ENCODE measurements around the gene OR4D1. TPM values are rescaled to one million over a fixed set of nuclear protein-coding genes. Genes with fewer than 3 reads are reported as not detected.

The OR4D1 gene
- total and polyA plus RNA-seq, 2 experiments from 2014 or later: not detected

DNA sequence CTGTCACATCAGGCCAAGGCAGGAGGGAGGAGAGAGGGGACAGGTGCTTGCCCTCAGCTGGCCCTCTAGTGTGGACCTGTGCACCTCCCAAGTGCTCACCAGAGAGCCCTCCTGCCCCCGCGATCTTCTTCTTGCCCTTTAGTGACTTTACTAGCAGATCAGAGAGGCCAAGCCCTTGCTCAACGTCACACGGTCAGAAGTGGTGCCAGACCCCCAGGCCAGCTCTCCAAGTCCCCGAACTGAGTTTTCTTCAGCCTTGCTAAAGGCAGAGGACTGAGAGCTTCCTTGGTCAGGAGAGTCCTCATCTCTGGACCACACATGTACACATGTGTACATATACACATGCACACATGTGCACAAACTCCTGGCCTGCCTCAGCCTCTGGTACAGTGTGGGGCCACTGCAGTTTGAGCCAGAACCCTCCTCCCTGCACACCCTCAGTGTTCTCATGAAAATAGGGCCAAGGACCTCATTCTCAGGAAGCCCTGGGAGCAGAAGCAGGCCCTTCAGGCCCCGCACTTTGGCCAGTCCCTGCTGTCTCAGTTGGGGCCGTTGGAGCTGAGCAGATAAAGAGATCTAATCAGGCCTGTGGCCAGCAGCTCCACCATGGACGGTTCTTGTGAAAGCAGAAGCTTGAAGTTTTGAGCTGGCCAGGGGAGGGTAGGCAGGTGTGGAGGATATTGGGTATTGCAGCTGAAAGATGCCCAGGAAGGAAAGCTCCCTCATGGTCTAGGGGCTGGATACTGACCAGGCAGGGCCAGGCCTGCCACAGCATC lies 37.0 kb downstream of the OR4D1 start:
- H3K27ac ChIP-seq: no peak overlapping the region
- no peak overlapping the region for H2AFZ ChIP-seq
- TF ChIP-seq, protein P1, sequence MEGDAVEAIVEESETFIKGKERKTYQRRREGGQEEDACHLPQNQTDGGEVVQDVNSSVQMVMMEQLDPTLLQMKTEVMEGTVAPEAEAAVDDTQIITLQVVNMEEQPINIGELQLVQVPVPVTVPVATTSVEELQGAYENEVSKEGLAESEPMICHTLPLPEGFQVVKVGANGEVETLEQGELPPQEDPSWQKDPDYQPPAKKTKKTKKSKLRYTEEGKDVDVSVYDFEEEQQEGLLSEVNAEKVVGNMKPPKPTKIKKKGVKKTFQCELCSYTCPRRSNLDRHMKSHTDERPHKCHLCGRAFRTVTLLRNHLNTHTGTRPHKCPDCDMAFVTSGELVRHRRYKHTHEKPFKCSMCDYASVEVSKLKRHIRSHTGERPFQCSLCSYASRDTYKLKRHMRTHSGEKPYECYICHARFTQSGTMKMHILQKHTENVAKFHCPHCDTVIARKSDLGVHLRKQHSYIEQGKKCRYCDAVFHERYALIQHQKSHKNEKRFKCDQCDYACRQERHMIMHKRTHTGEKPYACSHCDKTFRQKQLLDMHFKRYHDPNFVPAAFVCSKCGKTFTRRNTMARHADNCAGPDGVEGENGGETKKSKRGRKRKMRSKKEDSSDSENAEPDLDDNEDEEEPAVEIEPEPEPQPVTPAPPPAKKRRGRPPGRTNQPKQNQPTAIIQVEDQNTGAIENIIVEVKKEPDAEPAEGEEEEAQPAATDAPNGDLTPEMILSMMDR (IDR thresholded peaks at IDR 0.05; ENCODE audit: poor library complexity): no peak
- TF ChIP-seq EZH2 (IDR thresholded peaks at IDR 0.05; ENCODE audit: borderline replicate concordance): no peak
- TF ChIP-seq EZH2phosphoT487 (IDR thresholded peaks at IDR 0.05; ENCODE audit: low read depth, severe bottlenecking, unreplicated experiment): no peak
- H3K4me1 ChIP-seq (ENCODE audit: insufficient read depth): no peaks in the 10 kb centered on the region
- no peaks in the 10 kb centered on the region for H4K20me1 ChIP-seq (ENCODE audit: insufficient read depth, poor library complexity, severe bottlenecking)
- H3K9me3 ChIP-seq (ENCODE audit: low read depth): no peaks in the 10 kb centered on the region
- no peak for DNase-seq (ENCODE audit: low spot score)
- no peaks in the 10 kb centered on the region for H3K9me2 ChIP-seq (replicated peaks; ENCODE audit: insufficient read depth)
- H3K4me3 ChIP-seq: no peak overlapping the region
- no peak overlapping the region for H3K4me2 ChIP-seq
- no peaks in the 10 kb centered on the region for H3K27me3 ChIP-seq
- H3K36me3 ChIP-seq (replicated peaks; ENCODE audit: insufficient read depth, low read depth): no peaks in the 10 kb centered on the region
- 77% methylated on average over 8 of the region's 8 CpGs for WGBS (ENCODE audit: low lambda C conversion rate, missing lambda C conversion rate)
- H3K79me2 ChIP-seq: no peaks in the 10 kb centered on the region

DNA sequence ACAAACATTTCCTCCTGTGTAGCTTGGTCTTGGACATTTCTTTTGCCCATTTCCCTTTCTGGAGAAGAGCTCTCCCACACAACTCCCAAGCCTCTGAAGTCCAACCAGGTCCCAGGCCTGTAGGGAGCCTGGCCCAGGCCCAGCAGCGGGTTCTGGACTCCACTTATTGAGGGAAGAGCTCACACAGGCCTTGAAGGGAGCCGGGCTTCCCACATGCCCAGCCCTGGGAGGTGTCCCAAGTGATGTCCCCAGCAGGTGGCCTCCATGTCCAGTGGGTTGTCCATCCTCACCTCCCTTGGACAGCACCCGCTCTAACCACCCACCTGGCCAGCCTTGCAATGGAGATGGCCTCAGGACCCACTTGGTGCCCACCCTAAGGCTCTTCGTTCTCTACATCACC lies 38.4 kb downstream of the OR4D1 start:
- peaks cover 4% of the 10 kb centered on the region for H3K27me3 ChIP-seq
- TF ChIP-seq EZH2phosphoT487 (IDR thresholded peaks at IDR 0.05; ENCODE audit: low read depth, severe bottlenecking, unreplicated experiment) (no peak), EZH2 (IDR thresholded peaks at IDR 0.05; ENCODE audit: borderline replicate concordance) (no peak)
- TF ChIP-seq, protein P1 (IDR thresholded peaks at IDR 0.05; ENCODE audit: poor library complexity): no peak
- no peak overlapping the region for H2AFZ ChIP-seq
- no peaks in the 10 kb centered on the region for H4K20me1 ChIP-seq (ENCODE audit: insufficient read depth, poor library complexity, severe bottlenecking)
- H3K27ac ChIP-seq: no peak overlapping the region
- no peaks in the 10 kb centered on the region for H3K79me2 ChIP-seq
- WGBS (ENCODE audit: low lambda C conversion rate, missing lambda C conversion rate): 91% methylated on average over 2 of the region's 4 CpGs
- H3K36me3 ChIP-seq (replicated peaks; ENCODE audit: insufficient read depth, low read depth): no peaks in the 10 kb centered on the region
- no peak overlapping the region for H3K4me2 ChIP-seq
- H3K4me1 ChIP-seq (ENCODE audit: insufficient read depth): no peaks in the 10 kb centered on the region
- DNase-seq (ENCODE audit: low spot score): no peak
- H3K4me3 ChIP-seq: no peak overlapping the region
- no peaks in the 10 kb centered on the region for H3K9me2 ChIP-seq (replicated peaks; ENCODE audit: insufficient read depth)
- no peaks in the 10 kb centered on the region for H3K9me3 ChIP-seq (ENCODE audit: low read depth)

DNA sequence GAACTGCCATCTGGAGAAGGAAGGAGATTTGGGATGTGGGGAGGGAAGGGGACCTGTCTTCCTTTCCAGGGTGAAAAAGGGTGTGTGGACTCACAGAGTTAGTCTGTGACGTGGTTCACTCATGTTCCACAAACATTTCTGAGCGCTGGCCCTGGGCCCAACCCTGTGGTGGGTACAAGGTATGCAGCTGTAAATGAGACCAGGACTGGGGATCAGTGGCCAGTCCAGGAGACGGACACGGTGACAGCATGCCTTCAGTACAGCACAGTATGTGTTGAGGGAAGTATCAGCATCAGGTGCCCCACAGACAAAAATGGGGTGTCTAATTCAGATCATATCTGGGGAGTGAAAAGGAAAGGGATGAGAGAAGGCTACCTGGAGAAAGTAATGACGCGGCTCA lies 38.9 kb downstream of the OR4D1 start:
- DNase-seq (ENCODE audit: low spot score): no peak
- H3K4me2 ChIP-seq: no peak overlapping the region
- H3K4me3 ChIP-seq: no peak overlapping the region
- H3K4me1 ChIP-seq (ENCODE audit: insufficient read depth): no peaks in the 10 kb centered on the region
- H3K36me3 ChIP-seq (replicated peaks; ENCODE audit: insufficient read depth, low read depth): no peaks in the 10 kb centered on the region
- no peaks in the 10 kb centered on the region for H4K20me1 ChIP-seq (ENCODE audit: insufficient read depth, poor library complexity, severe bottlenecking)
- TF ChIP-seq, protein P1 (IDR thresholded peaks at IDR 0.05; ENCODE audit: poor library complexity): no peak
- no peak for TF ChIP-seq EZH2phosphoT487 (IDR thresholded peaks at IDR 0.05; ENCODE audit: low read depth, severe bottlenecking, unreplicated experiment)
- TF ChIP-seq EZH2 (IDR thresholded peaks at IDR 0.05; ENCODE audit: borderline replicate concordance): no peak
- no peak overlapping the region for H2AFZ ChIP-seq
- H3K79me2 ChIP-seq: no peaks in the 10 kb centered on the region
- no peak overlapping the region for H3K27ac ChIP-seq
- H3K9me3 ChIP-seq (ENCODE audit: low read depth): no peaks in the 10 kb centered on the region
- peaks cover 4% of the 10 kb centered on the region for H3K27me3 ChIP-seq
- H3K9me2 ChIP-seq (replicated peaks; ENCODE audit: insufficient read depth): no peaks in the 10 kb centered on the region
- 92% methylated on average over 6 of the region's 6 CpGs for WGBS (ENCODE audit: low lambda C conversion rate, missing lambda C conversion rate)

All from hepatocyte (in vitro differentiated cells).